HFFc6 (cell line): ENCODE results near the gene QKI. TPM values are rescaled to one million over a fixed set of nuclear protein-coding genes. Genes with fewer than 3 reads are reported as not detected.

Experiments
- DNase-seq: peaks from one replicate; pipeline ENCODE4 v3.0.0-alpha.2; 2018
- H3K27ac Mint-ChIP-seq: 2 replicates; pipeline ENCODE4 v1.8.0; 2020; ENCODE audit warnings: mild to moderate bottlenecking, mixed read lengths
- H3K27me3 Mint-ChIP-seq: 2 replicates; pipeline ENCODE4 v1.8.0; 2021; ENCODE audit warnings: mild to moderate bottlenecking, moderate library complexity, mixed read lengths; ENCODE audit not compliant: insufficient read depth
- H3K36me3 Mint-ChIP-seq: 2 replicates; pipeline ENCODE4 v1.8.0; 2021; ENCODE audit warnings: low read depth, mixed read lengths
- H3K4me1 Mint-ChIP-seq: 2 replicates; pipeline ENCODE4 v1.8.0; 2020; ENCODE audit warnings: low read depth, mixed read lengths
- H3K4me3 Mint-ChIP-seq: 2 replicates; pipeline ENCODE4 v1.8.0; 2020; ENCODE audit warnings: mild to moderate bottlenecking, moderate library complexity, mixed read lengths
- H3K9me3 Mint-ChIP-seq: 2 replicates; pipeline ENCODE4 v1.8.0; 2020; ENCODE audit warnings: mild to moderate bottlenecking, mixed read lengths
- total RNA-seq, 6 experiments: library from RNA; stranded (reverse); fragmentation: NEBNext Ultra II Directional; extraction: Animal tissue kit (Norgen Biotek cat#: 25700); gene quantifications; 2 replicates in 1 of 6; 3 replicates in 5 of 6; pipeline ENCODE4 v1.2.3, GENCODE V29; 2021
- TF ChIP-seq, protein P1 (sequence below): fragments of 200-600 bp; sonication (generic); IDR thresholded peaks from 2 replicates; pipeline ENCODE4 v1.5.0; 2021; ENCODE audit warnings: antibody characterized with exemption, mild to moderate bottlenecking

The QKI gene
- total RNA-seq, 6 experiments from 2014 or later, result 71.3 to 90.5 (median 85.1) TPM

DNA sequence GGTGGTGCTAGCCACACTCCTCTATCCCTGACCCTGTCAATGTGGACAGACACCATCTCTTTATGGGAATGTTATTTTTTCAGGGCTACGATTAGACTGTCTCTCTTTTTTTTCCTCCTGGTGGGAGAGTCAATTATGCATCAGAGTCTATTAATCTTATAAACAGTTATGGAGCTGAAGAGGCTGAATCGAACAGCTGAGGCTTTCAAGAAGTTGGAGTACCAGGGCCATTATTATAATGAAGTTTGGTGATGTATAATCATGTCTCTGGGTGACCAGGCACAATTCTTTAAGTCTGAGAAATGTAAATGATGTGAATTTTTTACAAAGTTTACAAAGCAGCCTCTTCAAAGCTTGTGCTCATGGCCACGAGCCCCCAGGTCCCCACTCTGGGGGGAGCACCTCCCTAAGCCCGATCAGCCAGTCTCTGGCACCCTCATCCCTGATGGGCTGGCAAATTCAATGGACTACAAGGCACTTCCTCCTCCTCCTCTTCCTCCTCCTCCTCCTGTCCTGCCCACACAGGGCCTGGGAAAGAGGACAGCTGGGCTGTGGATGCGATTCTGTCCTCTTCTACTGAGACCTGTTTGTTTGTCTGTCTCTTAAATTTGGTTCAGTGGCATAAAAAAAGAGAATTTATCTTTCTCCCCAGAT lies 43.9 kb upstream of the QKI start:
- TF ChIP-seq, protein P1, sequence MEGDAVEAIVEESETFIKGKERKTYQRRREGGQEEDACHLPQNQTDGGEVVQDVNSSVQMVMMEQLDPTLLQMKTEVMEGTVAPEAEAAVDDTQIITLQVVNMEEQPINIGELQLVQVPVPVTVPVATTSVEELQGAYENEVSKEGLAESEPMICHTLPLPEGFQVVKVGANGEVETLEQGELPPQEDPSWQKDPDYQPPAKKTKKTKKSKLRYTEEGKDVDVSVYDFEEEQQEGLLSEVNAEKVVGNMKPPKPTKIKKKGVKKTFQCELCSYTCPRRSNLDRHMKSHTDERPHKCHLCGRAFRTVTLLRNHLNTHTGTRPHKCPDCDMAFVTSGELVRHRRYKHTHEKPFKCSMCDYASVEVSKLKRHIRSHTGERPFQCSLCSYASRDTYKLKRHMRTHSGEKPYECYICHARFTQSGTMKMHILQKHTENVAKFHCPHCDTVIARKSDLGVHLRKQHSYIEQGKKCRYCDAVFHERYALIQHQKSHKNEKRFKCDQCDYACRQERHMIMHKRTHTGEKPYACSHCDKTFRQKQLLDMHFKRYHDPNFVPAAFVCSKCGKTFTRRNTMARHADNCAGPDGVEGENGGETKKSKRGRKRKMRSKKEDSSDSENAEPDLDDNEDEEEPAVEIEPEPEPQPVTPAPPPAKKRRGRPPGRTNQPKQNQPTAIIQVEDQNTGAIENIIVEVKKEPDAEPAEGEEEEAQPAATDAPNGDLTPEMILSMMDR, result no peak
- no peak for DNase-seq
- Mint-ChIP-seq H3K27me3 (peaks cover 24% of the 10 kb centered on the region), H3K9me3 (no peaks in the 10 kb centered on the region), H3K36me3 (no peaks in the 10 kb centered on the region), H3K4me3 (no peak overlapping the region), H3K27ac (no peak overlapping the region), H3K4me1 (no peaks in the 10 kb centered on the region; the same call in 1 of the 2 replicates)

DNA sequence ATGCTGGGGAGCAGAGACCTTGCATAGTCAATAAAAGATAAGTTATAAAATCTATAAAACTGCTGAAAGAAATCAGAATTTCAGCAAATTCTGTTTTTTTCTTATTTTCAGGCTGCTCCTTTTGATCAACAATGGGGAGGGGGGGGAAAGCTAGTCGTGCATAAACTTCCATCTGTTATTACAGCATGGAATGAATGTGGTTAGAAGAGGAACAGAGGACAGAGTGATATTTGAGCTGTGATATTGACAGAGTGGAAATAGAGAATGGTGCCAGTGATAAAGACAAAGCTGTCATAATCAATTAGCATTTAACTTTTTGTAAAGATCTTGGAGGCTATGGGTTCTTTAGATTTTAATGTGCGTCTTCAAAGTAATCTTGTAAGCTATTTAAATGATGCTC lies 43.4 kb upstream of the QKI start:
- H3K27me3 Mint-ChIP-seq, result peaks cover 24% of the 10 kb centered on the region
- no peak overlapping the region for H3K27ac Mint-ChIP-seq
- no peaks in the 10 kb centered on the region for H3K36me3 Mint-ChIP-seq
- no peaks in the 10 kb centered on the region; the same call in 1 of the 2 replicates for H3K4me1 Mint-ChIP-seq
- no peak for DNase-seq
- no peak overlapping the region for H3K4me3 Mint-ChIP-seq
- TF ChIP-seq, protein P1, result no peak
- no peaks in the 10 kb centered on the region for H3K9me3 Mint-ChIP-seq

DNA sequence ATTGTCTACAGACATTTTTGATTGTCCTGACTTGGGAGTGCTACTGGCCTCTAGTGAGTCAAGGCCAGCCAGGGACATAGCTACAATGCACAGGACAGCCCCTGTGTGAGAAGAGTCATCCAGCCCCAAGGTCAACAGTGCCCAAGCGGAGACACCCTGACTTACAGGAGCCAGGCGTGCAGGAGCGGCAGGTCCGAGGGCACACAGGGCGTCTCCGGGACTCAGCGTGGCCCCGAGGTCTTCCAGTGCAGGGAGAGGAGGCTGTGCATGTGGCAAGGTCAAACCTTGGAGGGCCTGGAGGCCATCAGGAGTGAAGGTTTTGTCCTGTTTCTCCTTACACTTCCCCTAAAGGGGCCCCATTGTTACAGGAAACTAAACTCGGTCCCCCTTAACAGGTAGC lies 41.3 kb upstream of the QKI start:
- Mint-ChIP-seq H3K27ac (no peak overlapping the region), H3K36me3 (no peaks in the 10 kb centered on the region), H3K27me3 (peaks cover 30% of the 10 kb centered on the region), H3K4me3 (no peak overlapping the region), H3K4me1 (no peaks in the 10 kb centered on the region; the same call in 1 of the 2 replicates), H3K9me3 (no peaks in the 10 kb centered on the region; the same call in 1 of the 2 replicates)
- no peak for DNase-seq
- TF ChIP-seq, protein P1, result no peak

DNA sequence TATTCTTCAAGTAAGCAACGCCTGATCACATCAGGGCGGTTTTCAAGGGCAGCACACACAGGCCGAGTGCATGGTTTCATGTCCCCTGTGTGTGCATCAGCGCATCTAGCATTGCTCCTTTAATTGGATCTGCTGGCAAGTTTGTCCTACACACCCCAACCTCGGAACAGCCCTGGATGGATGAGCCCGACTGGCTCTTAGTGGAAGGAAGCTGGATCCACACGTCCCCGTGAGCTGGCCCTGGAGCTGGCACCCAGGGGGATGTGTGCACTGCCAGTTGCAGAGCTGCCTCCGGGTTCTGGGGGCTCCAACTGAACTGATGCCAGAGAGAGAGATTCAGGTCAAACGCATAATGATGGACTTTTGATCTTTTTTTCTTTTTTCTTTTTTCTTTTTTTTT lies 39.2 kb upstream of the QKI start:
- Mint-ChIP-seq H3K27me3 (peaks cover 27% of the 10 kb centered on the region), H3K4me3 (no peak overlapping the region), H3K27ac (no peak overlapping the region), H3K4me1 (no peaks in the 10 kb centered on the region; the same call in 1 of the 2 replicates), H3K9me3 (no peaks in the 10 kb centered on the region; the same call in 1 of the 2 replicates), H3K36me3 (no peaks in the 10 kb centered on the region)
- TF ChIP-seq, protein P1, result no peak
- no peak for DNase-seq

DNA sequence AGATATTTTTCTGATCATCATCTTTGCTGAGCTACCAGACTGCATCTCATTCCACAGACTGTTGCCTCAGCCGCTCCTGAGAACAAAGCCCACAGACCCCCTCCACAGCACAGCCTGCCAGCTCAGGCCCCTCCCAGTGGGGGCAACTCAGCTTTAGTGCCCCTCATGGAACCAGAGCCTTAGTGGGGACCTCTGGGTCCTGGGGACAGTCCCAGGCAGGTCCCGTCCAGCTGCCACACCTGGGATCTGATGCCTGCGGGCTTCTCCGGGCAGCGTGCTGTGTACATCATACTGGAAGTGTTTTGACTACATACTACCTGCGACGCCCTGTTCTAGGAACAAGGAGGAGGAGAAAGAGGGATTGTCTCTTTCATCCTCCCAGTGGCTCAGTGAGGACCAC lies 38.3 kb upstream of the QKI start:
- H3K4me1 Mint-ChIP-seq, result no peaks in the 10 kb centered on the region
- no peaks in the 10 kb centered on the region for H3K36me3 Mint-ChIP-seq
- TF ChIP-seq, protein P1, result no peak
- no peak overlapping the region for H3K27ac Mint-ChIP-seq
- peaks cover 29% of the 10 kb centered on the region for H3K27me3 Mint-ChIP-seq
- no peak for DNase-seq
- H3K4me3 Mint-ChIP-seq, result no peak overlapping the region
- no peaks in the 10 kb centered on the region; the same call in 1 of the 2 replicates for H3K9me3 Mint-ChIP-seq
